IMR-90 (cell line): ENCODE measurements around the gene AMFR. TPM values are rescaled to one million over a fixed set of nuclear protein-coding genes. Genes with fewer than 3 reads are reported as not detected.

Experiments
- ATAC-seq: fragments of 200-7000 bp; cut with Tn5 transposase; 2 replicates; pipeline ENCODE4 v1.9.1; 2020; ENCODE audit warnings: low read depth, mild to moderate bottlenecking, moderate library complexity
- BruUV-seq: library from RNA; stranded (reverse); fragments of 400-500 nt; replicated peaks from 2 replicates; lab custom pipeline; 2021; lab: Mats Ljungman, UMichigan
- CTCF ChIA-PET: fragments of 300-600 bp; formaldehyde crosslinking; extraction: SDS; loops from one replicate; lab custom pipeline; 2021; ENCODE audit warnings: antibody characterized with exemption; lab: Yijun Ruan, JAX
- POLR2A ChIA-PET: fragments of 300-600 bp; sonication (Branson Sonifier 250); formaldehyde crosslinking; loops from one replicate; lab custom pipeline; 2022; ENCODE audit warnings: antibody characterized with exemption; ENCODE audit not compliant: unreplicated experiment; lab: Charles Lee
- DNase-seq: peaks from one replicate; pipeline ENCODE4 v3.0.0; 2013
- H2AFZ ChIP-seq: replicated peaks from 2 replicates; pipeline ENCODE3; 2013; ENCODE audit warnings: low read length, mild to moderate bottlenecking; ENCODE audit not compliant: poor library complexity
- H2AK5ac ChIP-seq: 2 replicates; pipeline ENCODE4 v1.6.1; 2013; ENCODE audit warnings: low read depth, low read length, inconsistent platforms
- H2AK9ac ChIP-seq: replicated peaks from 2 replicates; pipeline ENCODE3; 2013; ENCODE audit warnings: mild to moderate bottlenecking, low read depth, low read length, moderate library complexity; ENCODE audit not compliant: poor library complexity
- H2BK120ac ChIP-seq: 2 replicates; pipeline ENCODE4 v1.6.1; 2013; ENCODE audit warnings: low read depth, low read length, inconsistent platforms
- H2BK15ac ChIP-seq: 3 replicates; pipeline ENCODE4 v1.6.1; 2013; ENCODE audit warnings: low read depth, low read length, inconsistent platforms
- H2BK20ac ChIP-seq: 2 replicates; pipeline ENCODE4 v1.6.1; 2013; ENCODE audit warnings: low read depth, mild to moderate bottlenecking, inconsistent platforms, low read length, moderate library complexity
- H2BK5ac ChIP-seq: 2 replicates; pipeline ENCODE4 v1.6.1; 2013; ENCODE audit warnings: mild to moderate bottlenecking, low read depth, low read length, inconsistent platforms; ENCODE audit not compliant: poor library complexity, severe bottlenecking
- H3K14ac ChIP-seq: replicated peaks from 2 replicates; pipeline ENCODE4 v1.6.1; 2013; ENCODE audit warnings: low read depth, low read length, inconsistent platforms
- H3K18ac ChIP-seq: 2 replicates; pipeline ENCODE4 v1.6.1; 2013; ENCODE audit warnings: low read depth, low read length, control low read depth
- H3K23ac ChIP-seq: 2 replicates; pipeline ENCODE4 v1.6.1; 2013; ENCODE audit warnings: low read depth, low read length, inconsistent platforms
- H3K27ac ChIP-seq: 2 replicates; pipeline ENCODE4 v1.5.1; 2013; ENCODE audit warnings: mild to moderate bottlenecking, control low read depth, low read length; ENCODE audit not compliant: insufficient read depth
- H3K27me3 ChIP-seq: 2 replicates; pipeline ENCODE4 v1.6.1; 2013; ENCODE audit warnings: low read length; ENCODE audit not compliant: control insufficient read depth, insufficient read depth
- H3K36me3 ChIP-seq: 2 replicates; pipeline ENCODE4 v1.6.1; 2013; ENCODE audit warnings: low read length, mixed read lengths; ENCODE audit not compliant: control insufficient read depth, insufficient read depth
- H3K4ac ChIP-seq: 2 replicates; pipeline ENCODE4 v1.6.1; 2013; ENCODE audit warnings: low read depth, low read length, inconsistent platforms
- H3K4me1 ChIP-seq: 2 replicates; pipeline ENCODE4 v1.6.1; 2013; ENCODE audit warnings: low read length, mixed read lengths; ENCODE audit not compliant: control insufficient read depth, insufficient read depth
- H3K4me2 ChIP-seq: 2 replicates; pipeline ENCODE4 v1.6.1; 2013; ENCODE audit warnings: low read depth, mild to moderate bottlenecking, control low read depth, low read length, moderate library complexity
- H3K4me3 ChIP-seq: 2 replicates; pipeline ENCODE4 v1.5.1; 2013; ENCODE audit warnings: low read depth, mild to moderate bottlenecking, control low read depth, low read length, moderate library complexity; ENCODE audit not compliant: insufficient read depth
- H3K56ac ChIP-seq: 2 replicates; pipeline ENCODE4 v1.6.1; 2013; ENCODE audit warnings: low read length, inconsistent platforms; ENCODE audit not compliant: insufficient read depth; ENCODE audit errors: extremely low read depth
- H3K79me1 ChIP-seq, 2 experiments: 2 replicates each; pipeline ENCODE4 v1.6.1; 2013; ENCODE audit warnings: low read length in 2 of 2, inconsistent platforms in 1 of 2, low read depth in 1 of 2
- H3K9ac ChIP-seq: 2 replicates; pipeline ENCODE4 v1.6.1; 2013; ENCODE audit warnings: low read depth, low read length, control low read depth
- H3K9me1 ChIP-seq: 2 replicates; pipeline ENCODE4 v1.6.1; 2013; ENCODE audit warnings: low read length, inconsistent platforms; ENCODE audit not compliant: insufficient read depth
- H3K9me3 ChIP-seq: 2 replicates; pipeline ENCODE4 v1.6.1; 2013; ENCODE audit warnings: low read length; ENCODE audit not compliant: control insufficient read depth, insufficient read depth
- H4K20me1 ChIP-seq: 2 replicates; pipeline ENCODE4 v1.6.1; 2013; ENCODE audit warnings: low read length, inconsistent platforms; ENCODE audit not compliant: insufficient read depth
- H4K5ac ChIP-seq: 2 replicates; pipeline ENCODE4 v1.6.1; 2013; ENCODE audit warnings: mild to moderate bottlenecking, low read depth, low read length, control low read depth
- H4K8ac ChIP-seq, 2 experiments: 2 replicates each; pipeline ENCODE4 v1.6.1; 2013; ENCODE audit warnings: low read depth in 2 of 2, low read length in 2 of 2, control low read depth in 1 of 2, inconsistent platforms in 1 of 2
- H4K91ac ChIP-seq: 2 replicates; pipeline ENCODE4 v1.6.1; 2013; ENCODE audit warnings: low read depth, low read length, inconsistent platforms; ENCODE audit not compliant: insufficient read depth
- CHD1 ChIP-seq: IDR thresholded peaks from 2 replicates; pipeline ENCODE4 v1.6.1; 2012; ENCODE audit warnings: low read depth, low read length, improper control_type of control experiment
- RAD21 ChIP-seq: IDR thresholded peaks from 2 replicates; pipeline ENCODE4 v1.6.1; 2012; ENCODE audit warnings: low read length, improper control_type of control experiment
- WGBS, 2 experiments: methylation state at CpG; one replicate each; pipeline versions ENCODE4 v1.1.5 to v1.1.7; 2013; ENCODE audit warnings: missing lambda C conversion rate in 2 of 2; ENCODE audit not compliant: insufficient read length in 1 of 2; ENCODE audit errors: extremely low coverage in 2 of 2; 5-methylcytosine and 5-hydroxymethylcytosine counted together
- dilution Hi-C: fragments of 300-500 bp; cut with HindIII; formaldehyde crosslinking; loops from one replicate; pipeline ENCODE4 v1.14.3; 2018; ENCODE audit warnings: low sequenced_read_pairs; ENCODE audit not compliant: unreplicated experiment
- in situ Hi-C: fragments of 300-500 bp; cut with MboI; formaldehyde crosslinking; loops from 3 replicates; pipeline ENCODE4 v1.14.3; 2019; ENCODE audit warnings: low sequenced_read_pairs, inconsistent platforms, mixed read lengths
- intact Hi-C: fragments of 100-400 bp; cut with micrococcal nuclease; formaldehyde crosslinking; loops from 2 replicates; pipeline ENCODE4 v1.10.0; 2022
- polyA plus RNA-seq, 3 experiments: library from polyadenylated mRNA; depleted of rRNA; stranded (reverse); fragments of >200 nt; gene quantifications; 2 replicates each; pipeline ENCODE4 v1.2.3, GENCODE V29; 2012; ENCODE audit warnings: low replicate concordance in 1 of 3
- total RNA-seq: library from RNA; depleted of rRNA; stranded (reverse); fragments of >200 nt; gene quantifications from 2 replicates; pipeline ENCODE4 v1.2.3, GENCODE V29; 2012
- TF ChIP-seq, protein P1 (sequence below): conservative IDR thresholded peaks from 2 replicates; pipeline ENCODE4 v1.5.1; 2012; ENCODE audit warnings: mild to moderate bottlenecking, low read depth, low read length, improper control_type of control experiment

The AMFR gene
- total and polyA plus RNA-seq, 2 of the 4 experiments (the other 2 are of a cell fraction) = 60.7 to 216 TPM

DNA sequence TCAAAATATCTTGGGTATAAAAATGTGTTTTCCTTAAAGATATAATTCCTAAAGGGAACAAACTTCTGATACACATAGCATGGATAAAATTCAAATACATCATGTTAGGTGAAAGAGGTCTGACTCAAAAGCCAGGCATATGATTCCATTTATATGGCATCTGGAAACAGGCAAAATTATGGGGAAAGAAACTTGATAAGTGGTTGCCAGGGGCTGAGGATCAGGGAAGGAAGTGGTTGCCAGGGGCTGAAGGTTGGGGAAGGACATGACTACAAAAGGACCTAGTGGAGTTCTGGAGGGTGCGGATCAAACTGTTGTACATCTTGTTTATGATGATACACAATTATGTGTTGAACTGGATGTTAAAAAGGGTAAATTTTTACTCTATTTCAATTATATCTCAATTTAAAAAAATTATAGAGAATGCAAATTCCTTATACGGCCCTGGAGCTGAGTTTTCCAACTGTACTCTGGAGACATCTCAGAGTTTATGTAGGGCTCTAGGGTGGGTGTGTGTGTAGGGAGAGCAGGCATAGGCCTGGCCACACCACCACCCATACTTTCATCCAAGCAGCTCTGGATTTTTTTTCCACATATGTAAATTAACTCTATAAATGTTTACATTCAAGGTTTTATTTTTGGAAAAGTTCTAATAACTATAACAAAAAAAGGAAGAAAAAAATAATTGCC is 55.0 kb downstream of the AMFR start:
- Histone ChIP-seq H4K20me1 (peaks cover 9% of the 10 kb centered on the region), H3K79me1 (peaks cover 33 to 65% of the 10 kb centered on the region in 2 experiments), H3K9ac (no peak overlapping the region), H2BK5ac (peak overlapping the region; percentile 69), H4K5ac (no peak overlapping the region; the same call in 1 of the 2 replicates), H3K56ac (no peak overlapping the region), H3K4ac (peak overlapping the region; percentile 28), H3K4me3 (no peak overlapping the region), H3K23ac (no peak overlapping the region), H3K4me2 (no peak overlapping the region), H2AK9ac (no peak overlapping the region), H2BK20ac (no peak overlapping the region), H4K8ac (peak overlapping the region in 1 of 2 experiments; percentile 9; a peak in 1 of 4 replicates), H2AFZ (no peak overlapping the region), H2BK15ac (no peak overlapping the region), H2AK5ac (no peak overlapping the region), H3K27ac (peak overlapping the region; percentile 41; the same call in 1 of the 2 replicates), H3K9me3 (no peaks in the 10 kb centered on the region), H3K9me1 (peaks cover 12% of the 10 kb centered on the region), H3K14ac (no peak overlapping the region), H3K4me1 (peaks cover 13% of the 10 kb centered on the region), H3K27me3 (no peaks in the 10 kb centered on the region), H4K91ac (no peak overlapping the region; the same call in 1 of the 2 replicates), H3K36me3 (peaks cover 28% of the 10 kb centered on the region), H2BK120ac (no peak overlapping the region), H3K18ac (no peak overlapping the region)
- no peak for TF ChIP-seq RAD21
- TF ChIP-seq, protein P1, sequence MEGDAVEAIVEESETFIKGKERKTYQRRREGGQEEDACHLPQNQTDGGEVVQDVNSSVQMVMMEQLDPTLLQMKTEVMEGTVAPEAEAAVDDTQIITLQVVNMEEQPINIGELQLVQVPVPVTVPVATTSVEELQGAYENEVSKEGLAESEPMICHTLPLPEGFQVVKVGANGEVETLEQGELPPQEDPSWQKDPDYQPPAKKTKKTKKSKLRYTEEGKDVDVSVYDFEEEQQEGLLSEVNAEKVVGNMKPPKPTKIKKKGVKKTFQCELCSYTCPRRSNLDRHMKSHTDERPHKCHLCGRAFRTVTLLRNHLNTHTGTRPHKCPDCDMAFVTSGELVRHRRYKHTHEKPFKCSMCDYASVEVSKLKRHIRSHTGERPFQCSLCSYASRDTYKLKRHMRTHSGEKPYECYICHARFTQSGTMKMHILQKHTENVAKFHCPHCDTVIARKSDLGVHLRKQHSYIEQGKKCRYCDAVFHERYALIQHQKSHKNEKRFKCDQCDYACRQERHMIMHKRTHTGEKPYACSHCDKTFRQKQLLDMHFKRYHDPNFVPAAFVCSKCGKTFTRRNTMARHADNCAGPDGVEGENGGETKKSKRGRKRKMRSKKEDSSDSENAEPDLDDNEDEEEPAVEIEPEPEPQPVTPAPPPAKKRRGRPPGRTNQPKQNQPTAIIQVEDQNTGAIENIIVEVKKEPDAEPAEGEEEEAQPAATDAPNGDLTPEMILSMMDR = no peak
- TF ChIP-seq CHD1 = no peak
- POLR2A ChIA-PET = interaction anchor here (0.7 kb wide), 1 partner anchor 28 kb away, joined by 3 read pairs; no protein-coding TSS in a partner anchor
- WGBS, 2 experiments = no CpG with 5 or more reads among the region's 2 CpGs
- CTCF ChIA-PET = interaction anchor here (1.2 kb wide), 1 partner anchor 18 kb away, joined by 3 read pairs; no protein-coding TSS in a partner anchor
- no TSS peak for BruUV-seq
- ATAC-seq (peak; percentile 46), DNase-seq (no peak)
- in situ Hi-C loops (loop anchor here (25.0 kb wide), 1 partner anchor 883 kb away; the partner anchor contains the start of gene MMP2), dilution Hi-C loops (no loop called here), intact Hi-C loops (no loop called here)
